ENCODE data around the gene NHSL2. TPM values are rescaled to one million over a fixed set of nuclear protein-coding genes. Genes with fewer than 3 reads are reported as not detected.

The NHSL2 gene
- polyA plus RNA-seq, 2 donors = 0.41 to 0.51 TPM

DNA sequence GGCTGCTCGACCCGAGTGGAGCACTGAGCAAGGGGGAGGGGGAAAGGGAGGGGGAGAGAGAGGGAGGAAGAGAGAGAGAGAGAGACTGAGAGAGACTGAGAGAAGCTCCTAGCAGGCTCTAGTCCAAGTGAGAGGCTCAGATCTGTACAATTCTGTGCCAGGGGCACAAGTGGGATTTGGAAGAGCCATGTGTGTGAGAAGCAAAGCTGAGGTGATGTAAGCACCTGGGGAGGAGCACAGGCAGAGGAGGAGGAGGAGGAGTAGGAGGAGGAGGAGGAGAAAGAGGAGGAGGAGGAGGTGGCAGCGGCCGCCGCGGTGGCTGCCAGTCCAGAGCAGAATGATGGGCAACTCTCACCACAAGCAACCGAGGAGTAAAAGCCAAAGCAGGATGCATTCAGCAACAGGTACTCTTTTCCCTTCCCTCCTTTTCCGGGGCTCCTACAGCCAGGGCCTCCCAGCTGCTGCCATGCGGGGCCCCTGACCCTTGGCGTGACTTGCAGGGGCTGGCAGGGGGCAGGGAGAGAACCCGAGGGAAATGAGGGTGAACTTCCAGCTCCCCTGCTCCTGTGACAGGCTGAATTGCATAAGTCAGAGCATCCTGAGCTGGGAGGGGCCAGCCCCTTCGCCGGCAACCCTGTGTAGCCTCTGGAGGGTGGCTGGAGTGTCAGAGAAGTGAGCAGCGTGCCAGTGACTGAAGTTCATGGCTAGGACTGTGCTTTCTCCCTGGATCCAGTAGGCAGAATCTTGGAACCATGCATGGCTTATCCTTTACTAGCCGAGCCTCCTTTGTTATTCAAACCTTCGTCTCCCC lies 158.9 kb downstream of the NHSL2 start:
- Histone ChIP-seq H3K9me3 (ENCODE audit: control insufficient read depth in 2 of 2, insufficient read depth in 1 of 2, low read depth in 1 of 2, low read length in 1 of 2) (no peaks in the 10 kb centered on the region), H3K4me3 (ENCODE audit: low read depth in 1 of 2, low read length in 2 of 2) (peak overlapping the region; percentile 7 to 9), H3K27me3 (ENCODE audit: control insufficient read depth in 1 of 2, insufficient read depth in 2 of 2, low read length in 2 of 2) (peaks cover 0 to 6% of the 10 kb centered on the region in 2 donors), H3K36me3 (ENCODE audit: control insufficient read depth in 2 of 2, insufficient read depth in 2 of 2, low read length in 1 of 2) (no peaks in the 10 kb centered on the region), H3K4me1 (ENCODE audit: control insufficient read depth in 2 of 2, insufficient read depth in 2 of 2, low read length in 1 of 2) (peaks cover 0 to 5% of the 10 kb centered on the region in 2 donors), H3K27ac (ENCODE audit: low read depth in 2 of 2, low read length in 1 of 2) (no peak overlapping the region)
- 27 to 28% methylated on average over 16 of the region's 16 CpGs for WGBS, 2 donors

DNA sequence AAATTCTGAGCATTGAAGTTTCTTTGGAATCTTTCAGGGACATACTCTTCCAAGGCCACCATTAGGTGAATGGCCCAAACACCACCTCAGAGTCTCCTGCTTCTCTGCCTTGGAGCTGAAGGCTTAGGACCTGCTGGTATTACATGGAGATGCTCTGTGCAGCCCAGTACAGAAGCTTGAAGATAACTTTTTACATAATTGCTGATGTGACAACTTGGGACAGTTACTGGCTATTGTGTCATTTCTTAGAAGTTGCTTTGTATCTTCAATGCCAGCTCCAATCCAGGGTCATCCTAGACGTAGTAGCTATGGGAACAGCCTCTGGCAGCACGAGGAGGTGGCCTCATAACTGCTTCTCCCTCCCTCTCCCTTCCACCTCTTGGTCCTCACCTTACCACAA lies 160.6 kb downstream of the NHSL2 start:
- no peak overlapping the region for H3K27ac ChIP-seq (ENCODE audit: low read depth in 2 of 2, low read length in 1 of 2)
- 35 to 36% methylated on average over 2 of the region's 2 CpGs for WGBS, 2 donors
- H3K27me3 ChIP-seq (ENCODE audit: control insufficient read depth in 1 of 2, insufficient read depth in 2 of 2, low read length in 2 of 2) = peaks cover 0 to 4% of the 10 kb centered on the region in 2 donors
- H3K4me3 ChIP-seq (ENCODE audit: low read depth in 1 of 2, low read length in 2 of 2) = no peak overlapping the region
- H3K9me3 ChIP-seq (ENCODE audit: control insufficient read depth in 2 of 2, insufficient read depth in 1 of 2, low read depth in 1 of 2, low read length in 1 of 2) = no peaks in the 10 kb centered on the region
- H3K36me3 ChIP-seq (ENCODE audit: control insufficient read depth in 2 of 2, insufficient read depth in 2 of 2, low read length in 1 of 2) = no peaks in the 10 kb centered on the region
- H3K4me1 ChIP-seq (ENCODE audit: control insufficient read depth in 2 of 2, insufficient read depth in 2 of 2, low read length in 1 of 2) = peaks cover 0 to 5% of the 10 kb centered on the region in 2 donors

DNA sequence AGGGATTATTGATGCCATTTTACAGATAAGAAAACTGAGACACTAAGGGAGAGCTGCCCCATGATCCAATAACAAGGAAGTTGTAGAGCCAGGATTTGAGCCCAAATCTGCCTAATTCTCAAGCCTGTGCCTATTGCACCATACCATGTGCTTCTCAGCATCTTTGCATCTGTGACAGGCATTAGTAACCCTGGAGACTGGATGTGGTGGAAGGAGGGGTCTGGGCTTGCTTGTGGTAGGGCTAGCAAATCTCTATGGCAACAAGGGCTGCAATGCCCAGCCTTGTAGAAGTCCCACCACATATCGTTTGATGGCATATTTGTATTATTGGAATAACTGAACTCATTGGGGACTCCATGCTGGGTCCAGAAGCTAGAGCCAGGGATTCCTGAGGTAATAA lies 163.0 kb downstream of the NHSL2 start:
- Histone ChIP-seq H3K27me3 (ENCODE audit: control insufficient read depth in 1 of 2, insufficient read depth in 2 of 2, low read length in 2 of 2) (no peaks in the 10 kb centered on the region), H3K27ac (ENCODE audit: low read depth in 2 of 2, low read length in 1 of 2) (no peak overlapping the region), H3K36me3 (ENCODE audit: control insufficient read depth in 2 of 2, insufficient read depth in 2 of 2, low read length in 1 of 2) (no peaks in the 10 kb centered on the region), H3K4me1 (ENCODE audit: control insufficient read depth in 2 of 2, insufficient read depth in 2 of 2, low read length in 1 of 2) (peaks cover 0 to under 1% of the 10 kb centered on the region in 2 donors), H3K4me3 (ENCODE audit: low read depth in 1 of 2, low read length in 2 of 2) (no peak overlapping the region), H3K9me3 (ENCODE audit: control insufficient read depth in 2 of 2, insufficient read depth in 1 of 2, low read depth in 1 of 2, low read length in 1 of 2) (no peaks in the 10 kb centered on the region)
- WGBS, 2 donors = 72 to 85% methylated on average over 1 of the region's 1 CpG

DNA sequence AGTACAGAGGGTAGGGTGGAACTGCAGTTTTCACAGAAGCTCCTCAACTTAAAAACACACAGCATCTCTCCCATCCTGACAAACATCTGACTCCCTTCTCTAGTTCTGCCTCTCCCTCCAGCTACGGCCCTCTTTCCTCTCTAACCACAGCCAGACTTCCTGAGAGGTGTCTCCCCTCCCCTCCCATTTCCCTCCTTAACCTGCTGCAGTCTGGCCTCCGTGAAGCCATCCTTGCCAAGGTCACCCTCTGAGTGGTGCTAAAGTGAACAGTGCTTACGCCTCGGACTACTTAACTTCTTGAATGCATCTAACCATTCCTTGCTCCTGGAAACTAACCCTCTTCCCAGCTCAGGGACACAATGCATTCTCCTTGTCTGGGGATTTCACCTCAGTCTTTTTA lies 167.8 kb downstream of the NHSL2 start:
- 66 to 73% methylated on average over 4 of the region's 4 CpGs for WGBS, 2 donors
- Histone ChIP-seq H3K4me1 (ENCODE audit: control insufficient read depth in 2 of 2, insufficient read depth in 2 of 2, low read length in 1 of 2) (no peaks in the 10 kb centered on the region), H3K36me3 (ENCODE audit: control insufficient read depth in 2 of 2, insufficient read depth in 2 of 2, low read length in 1 of 2) (no peaks in the 10 kb centered on the region), H3K4me3 (ENCODE audit: low read depth in 1 of 2, low read length in 2 of 2) (no peak overlapping the region), H3K27ac (ENCODE audit: low read depth in 2 of 2, low read length in 1 of 2) (no peak overlapping the region), H3K27me3 (ENCODE audit: control insufficient read depth in 1 of 2, insufficient read depth in 2 of 2, low read length in 2 of 2) (no peaks in the 10 kb centered on the region), H3K9me3 (ENCODE audit: control insufficient read depth in 2 of 2, insufficient read depth in 1 of 2, low read depth in 1 of 2, low read length in 1 of 2) (no peaks in the 10 kb centered on the region)

DNA sequence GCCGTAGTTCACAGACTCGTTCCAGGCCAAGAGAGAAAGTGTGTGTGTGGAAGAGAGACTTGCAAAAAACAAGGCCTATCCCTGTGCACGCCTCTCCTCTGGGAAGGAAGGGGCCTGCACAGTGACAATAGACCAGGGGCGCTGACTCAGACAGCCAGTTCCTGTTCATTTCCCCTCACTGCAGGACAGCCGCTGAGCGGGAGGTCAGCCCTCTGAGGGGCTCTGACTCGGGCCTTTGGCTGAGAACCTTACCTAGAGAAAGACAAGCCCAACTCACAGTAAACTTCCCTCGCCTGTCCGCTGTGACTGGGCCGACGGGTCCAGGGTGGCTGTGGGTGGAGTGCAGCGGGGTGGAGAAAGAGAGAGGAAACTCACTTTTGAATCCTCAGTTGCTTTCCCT lies 169.0 kb downstream of the NHSL2 start:
- no peaks in the 10 kb centered on the region for H3K36me3 ChIP-seq (ENCODE audit: control insufficient read depth in 2 of 2, insufficient read depth in 2 of 2, low read length in 1 of 2)
- H3K27ac ChIP-seq (ENCODE audit: low read depth in 2 of 2, low read length in 1 of 2) = no peak overlapping the region
- no peaks in the 10 kb centered on the region for H3K27me3 ChIP-seq (ENCODE audit: control insufficient read depth in 1 of 2, insufficient read depth in 2 of 2, low read length in 2 of 2)

DNA sequence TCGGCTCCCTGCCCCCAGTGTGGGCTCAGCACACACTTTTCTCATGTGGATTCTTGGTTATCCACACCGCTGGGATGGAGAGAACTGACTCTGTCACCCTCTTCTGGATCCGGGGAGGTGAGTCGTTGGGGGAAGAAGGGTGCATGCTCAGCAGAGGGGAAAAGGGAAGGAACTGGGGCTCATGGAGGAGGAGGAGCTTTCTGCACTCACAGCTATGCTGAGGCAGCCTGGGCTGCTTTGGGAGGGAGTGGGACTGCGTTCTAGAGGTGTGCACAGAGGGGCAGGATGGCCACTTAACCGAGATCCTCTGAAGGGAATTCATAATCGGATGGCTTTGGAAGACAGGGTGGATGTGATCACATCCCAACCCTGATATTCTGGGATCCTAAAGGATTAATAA lies 169.5 kb downstream of the NHSL2 start:
- H3K27ac ChIP-seq (ENCODE audit: low read depth in 2 of 2, low read length in 1 of 2) = no peak overlapping the region
- no peak overlapping the region for H3K4me3 ChIP-seq (ENCODE audit: low read depth in 1 of 2, low read length in 2 of 2)
- WGBS, 2 donors = 65 to 69% methylated on average over 7 of the region's 7 CpGs
- H3K9me3 ChIP-seq (ENCODE audit: control insufficient read depth in 2 of 2, insufficient read depth in 1 of 2, low read depth in 1 of 2, low read length in 1 of 2) = no peaks in the 10 kb centered on the region
- H3K27me3 ChIP-seq (ENCODE audit: control insufficient read depth in 1 of 2, insufficient read depth in 2 of 2, low read length in 2 of 2) = no peaks in the 10 kb centered on the region
- no peaks in the 10 kb centered on the region for H3K36me3 ChIP-seq (ENCODE audit: control insufficient read depth in 2 of 2, insufficient read depth in 2 of 2, low read length in 1 of 2)
- no peaks in the 10 kb centered on the region for H3K4me1 ChIP-seq (ENCODE audit: control insufficient read depth in 2 of 2, insufficient read depth in 2 of 2, low read length in 1 of 2)

More for the DNA sequence above, 169.0 kb downstream of the NHSL2 start:
- no peaks in the 10 kb centered on the region for H3K4me1 ChIP-seq (ENCODE audit: control insufficient read depth in 2 of 2, insufficient read depth in 2 of 2, low read length in 1 of 2)
- no peak overlapping the region for H3K4me3 ChIP-seq (ENCODE audit: low read depth in 1 of 2, low read length in 2 of 2)
- no peaks in the 10 kb centered on the region for H3K9me3 ChIP-seq (ENCODE audit: control insufficient read depth in 2 of 2, insufficient read depth in 1 of 2, low read depth in 1 of 2, low read length in 1 of 2)
- WGBS, 2 donors = 74 to 76% methylated on average over 12 of the region's 12 CpGs

DNA sequence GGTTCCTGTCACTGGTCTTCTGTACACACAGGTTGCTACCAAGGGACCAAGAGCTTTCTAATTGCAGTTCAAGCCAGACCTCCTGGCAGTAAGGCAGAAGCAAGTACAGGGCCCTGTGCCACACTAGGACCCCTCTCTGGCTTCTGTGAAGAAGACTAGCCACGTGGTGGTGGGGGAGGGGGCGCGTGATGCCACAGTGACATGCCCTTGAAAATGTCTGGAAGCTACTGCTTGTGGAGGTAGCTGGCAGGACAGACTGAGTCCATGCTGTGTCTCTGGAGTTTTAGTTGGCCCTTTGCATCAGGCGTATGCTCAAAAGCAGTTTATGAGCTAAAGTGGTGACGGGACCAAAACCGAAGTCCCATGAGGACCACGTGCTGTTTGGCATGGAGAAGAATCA lies 170.2 kb downstream of the NHSL2 start:
- Histone ChIP-seq H3K36me3 (ENCODE audit: control insufficient read depth in 2 of 2, insufficient read depth in 2 of 2, low read length in 1 of 2) (no peaks in the 10 kb centered on the region), H3K27me3 (ENCODE audit: control insufficient read depth in 1 of 2, insufficient read depth in 2 of 2, low read length in 2 of 2) (no peaks in the 10 kb centered on the region), H3K4me3 (ENCODE audit: low read depth in 1 of 2, low read length in 2 of 2) (no peak overlapping the region), H3K9me3 (ENCODE audit: control insufficient read depth in 2 of 2, insufficient read depth in 1 of 2, low read depth in 1 of 2, low read length in 1 of 2) (no peaks in the 10 kb centered on the region), H3K27ac (ENCODE audit: low read depth in 2 of 2, low read length in 1 of 2) (no peak overlapping the region), H3K4me1 (ENCODE audit: control insufficient read depth in 2 of 2, insufficient read depth in 2 of 2, low read length in 1 of 2) (no peaks in the 10 kb centered on the region)
- WGBS, 2 donors = 74 to 80% methylated on average over 7 of the region's 7 CpGs

DNA sequence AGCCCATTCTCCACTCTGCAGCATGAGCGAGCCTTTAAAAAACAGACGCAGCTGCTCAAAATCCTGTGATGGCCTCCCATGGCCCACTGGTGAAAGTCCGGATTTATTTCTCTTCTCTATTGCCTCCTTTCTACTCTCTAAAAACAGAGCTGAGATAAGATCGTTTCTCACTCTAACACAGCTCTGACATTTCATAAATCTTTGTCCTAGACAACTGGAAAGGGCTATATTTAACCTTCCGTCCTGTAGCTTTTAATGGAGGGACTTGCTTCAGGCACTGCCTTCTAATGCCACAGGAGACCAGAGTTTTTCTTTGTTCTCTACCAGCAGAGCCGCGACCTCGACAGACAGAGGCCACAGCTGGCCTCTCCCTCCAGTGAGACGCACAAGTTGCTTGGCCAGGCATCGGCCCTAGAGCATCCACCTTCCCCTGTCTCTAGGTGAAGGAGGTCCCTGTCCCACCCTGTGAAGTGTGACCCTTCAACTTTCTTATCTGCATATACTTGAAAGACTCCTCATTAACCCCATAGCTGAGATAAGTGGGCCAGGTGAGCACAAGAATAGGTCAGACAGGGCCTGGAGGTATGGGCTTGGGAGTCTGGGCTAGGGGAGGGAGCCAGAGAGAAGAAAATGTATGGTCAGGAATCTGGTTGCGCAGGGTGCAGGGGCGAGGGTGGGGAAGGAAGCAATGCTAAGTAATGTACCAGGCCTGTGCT lies 171.1 kb downstream of the NHSL2 start:
- 67 to 72% methylated on average over 12 of the region's 12 CpGs for WGBS, 2 donors
- no peaks in the 10 kb centered on the region for H3K9me3 ChIP-seq (ENCODE audit: control insufficient read depth in 2 of 2, insufficient read depth in 1 of 2, low read depth in 1 of 2, low read length in 1 of 2)
- H3K36me3 ChIP-seq (ENCODE audit: control insufficient read depth in 2 of 2, insufficient read depth in 2 of 2, low read length in 1 of 2) = no peaks in the 10 kb centered on the region
- no peaks in the 10 kb centered on the region for H3K4me1 ChIP-seq (ENCODE audit: control insufficient read depth in 2 of 2, insufficient read depth in 2 of 2, low read length in 1 of 2)
- peaks cover 0 to under 1% of the 10 kb centered on the region in 2 donors for H3K27me3 ChIP-seq (ENCODE audit: control insufficient read depth in 1 of 2, insufficient read depth in 2 of 2, low read length in 2 of 2)
- H3K4me3 ChIP-seq (ENCODE audit: low read depth in 1 of 2, low read length in 2 of 2) = no peak overlapping the region
- no peak overlapping the region for H3K27ac ChIP-seq (ENCODE audit: low read depth in 2 of 2, low read length in 1 of 2)

DNA sequence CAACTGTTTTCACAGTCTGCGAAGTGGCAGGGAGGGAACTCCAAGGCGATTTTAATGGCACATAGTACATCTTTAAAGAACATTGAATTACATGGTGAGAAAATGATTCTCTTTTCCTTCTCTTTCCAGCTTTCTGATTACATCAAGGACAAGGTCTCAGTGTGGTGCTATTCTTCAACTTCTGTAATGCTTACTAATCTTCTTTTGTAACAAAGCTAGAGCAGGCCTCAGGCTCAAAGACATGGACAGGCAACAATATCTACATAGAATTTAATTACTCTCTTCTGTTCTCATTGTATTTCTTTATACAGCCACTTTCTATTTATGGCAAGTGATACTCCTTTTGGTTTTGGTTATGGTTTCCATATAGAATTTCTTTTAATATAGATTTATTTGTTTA lies 172.6 kb downstream of the NHSL2 start:
- Histone ChIP-seq H3K4me1 (ENCODE audit: control insufficient read depth in 2 of 2, insufficient read depth in 2 of 2, low read length in 1 of 2) (no peaks in the 10 kb centered on the region), H3K9me3 (ENCODE audit: control insufficient read depth in 2 of 2, insufficient read depth in 1 of 2, low read depth in 1 of 2, low read length in 1 of 2) (no peaks in the 10 kb centered on the region), H3K27ac (ENCODE audit: low read depth in 2 of 2, low read length in 1 of 2) (no peak overlapping the region), H3K4me3 (ENCODE audit: low read depth in 1 of 2, low read length in 2 of 2) (no peak overlapping the region), H3K36me3 (ENCODE audit: control insufficient read depth in 2 of 2, insufficient read depth in 2 of 2, low read length in 1 of 2) (no peaks in the 10 kb centered on the region), H3K27me3 (ENCODE audit: control insufficient read depth in 1 of 2, insufficient read depth in 2 of 2, low read length in 2 of 2) (peaks cover 0 to 2% of the 10 kb centered on the region in 2 donors)
- WGBS, 2 donors = 81 to 95% methylated on average over 2 of the region's 2 CpGs

All from esophagus (tissue), 2 donors.